Upper lobe of left lung (tissue), 6 donors: ENCODE measurements around the gene COL20A1. TPM values are rescaled to one million over a fixed set of nuclear protein-coding genes. Genes with fewer than 3 reads are reported as not detected.

Source experiments
- ATAC-seq, 2 donors: fragments of 200-7000 bp; cut with Tn5 transposase; one replicate each; pipeline ENCODE4 v1.9.1; 2022; ENCODE audit warnings: mild to moderate bottlenecking in 2 of 2, moderate library complexity in 2 of 2; ENCODE audit not compliant: low FRiP score in 2 of 2
- DNase-seq, 2 donors: peaks; one replicate each; pipeline ENCODE4 v3.0.0-alpha.2; 2019 to 2020
- H3K27ac ChIP-seq, 4 donors: fragments of 200-600 bp; sonication (generic); one replicate each; pipeline ENCODE4 v1.5.1; 2016 to 2019
- H3K27me3 ChIP-seq, 4 donors: fragments of 200-600 bp; sonication (generic); one replicate each; pipeline ENCODE4 v1.5.1; 2017 to 2019
- H3K36me3 ChIP-seq, 4 donors: fragments of 200-600 bp; sonication (generic); one replicate each; pipeline ENCODE4 v1.5.1; 2016 to 2019
- H3K4me1 ChIP-seq, 4 donors: fragments of 200-600 bp; sonication (generic); one replicate each; pipeline ENCODE4 v1.5.1; 2018 to 2019
- H3K4me3 ChIP-seq, 4 donors: fragments of 200-600 bp; sonication (generic); one replicate each; pipeline ENCODE4 v1.5.1; 2017 to 2019; ENCODE audit warnings: mild to moderate bottlenecking in 2 of 4, moderate library complexity in 1 of 4
- H3K9me3 ChIP-seq, 4 donors: fragments of 200-600 bp; sonication (generic); one replicate each; pipeline ENCODE4 v1.5.1; 2018 to 2019
- CTCF ChIP-seq, 6 experiments: fragments of 450-650 bp in 4 of 6; fragments of 200-600 bp in 2 of 6; sonication (generic) in 2 of 6; IDR thresholded peaks; one replicate each; pipeline ENCODE4 v1.5.1; 2016 to 2019; ENCODE audit warnings: antibody characterized with exemption in 6 of 6
- EP300 ChIP-seq, 4 donors: sonication (generic); formaldehyde crosslinking; IDR thresholded peaks; one replicate each; pipeline ENCODE4 v1.5.1; 2017; ENCODE audit warnings: antibody characterized with exemption in 4 of 4, control low read depth in 2 of 4
- POLR2A ChIP-seq, 4 donors: fragments of 450-650 bp; IDR thresholded peaks; one replicate each; pipeline ENCODE4 v1.5.1; 2016 to 2017; ENCODE audit warnings: antibody characterized with exemption in 4 of 4, mild to moderate bottlenecking in 2 of 4
- POLR2AphosphoS5 ChIP-seq, 2 donors: sonication (generic); formaldehyde crosslinking; IDR thresholded peaks; one replicate each; pipeline ENCODE4 v1.5.1; 2017; ENCODE audit warnings: antibody characterized with exemption in 2 of 2
- WGBS, 2 donors: methylation state at CpG; one replicate each; pipeline ENCODE4 v1.1.5; 2017 to 2018; 5-methylcytosine and 5-hydroxymethylcytosine counted together
- total RNA-seq, 6 donors: library from RNA; depleted of rRNA in 4 of 6; stranded (reverse); fragments of >200 nt in 4 of 6; gene quantifications; one replicate each; pipeline versions ENCODE4 v1.1.0 to v1.2.1, GENCODE V29; 2016 to 2021
- donor health status: DM: no; HTN: no; CAD: no; lungs with moderate emphysema.
- donor health status: DM: no; HTN: yes; CAD: no; lungs with severe emphysema.

The COL20A1 gene
- total RNA-seq, 6 donors from 2014 or later = 0.03 TPM; not detected in 5

- H3K4me1 ChIP-seq = no peaks in the 10 kb centered on the region
- ATAC-seq = no peak
- no peak overlapping the region for H3K27ac ChIP-seq
- H3K27me3 ChIP-seq = no peaks in the 10 kb centered on the region
- TF ChIP-seq CTCF (IDR thresholded peaks at IDR 0.05) = no peak
- TF ChIP-seq POLR2AphosphoS5 (IDR thresholded peaks at IDR 0.05) = no peak
- TF ChIP-seq EP300 (IDR thresholded peaks at IDR 0.05) = no peak
- TF ChIP-seq POLR2A (IDR thresholded peaks at IDR 0.05) = no peak
- WGBS, 2 donors = 89% methylated on average over 10 to 12 of the region's 12 CpGs
- no peaks in the 10 kb centered on the region for H3K36me3 ChIP-seq
- H3K9me3 ChIP-seq = no peaks in the 10 kb centered on the region
- H3K4me3 ChIP-seq = no peak overlapping the region
- DNase-seq = no peak
These were observed 58.3 kb downstream of the COL20A1 start for GRCh38 chr20:63351326-63351700.

GRCh38 chr20:63351811-63352591, 59.0 kb downstream of the COL20A1 start:
- 40 to 58% methylated on average over 14 to 25 of the region's 28 CpGs for WGBS, 2 donors
- H3K27ac ChIP-seq = no peak overlapping the region
- no peaks in the 10 kb centered on the region for H3K4me1 ChIP-seq
- no peak overlapping the region for H3K4me3 ChIP-seq
- no peaks in the 10 kb centered on the region for H3K27me3 ChIP-seq
- ATAC-seq = no peak
- DNase-seq = peak in 1 of 2 donors; percentile 59
- no peaks in the 10 kb centered on the region for H3K9me3 ChIP-seq
- no peaks in the 10 kb centered on the region for H3K36me3 ChIP-seq
- TF ChIP-seq POLR2AphosphoS5 (IDR thresholded peaks at IDR 0.05) (no peak), CTCF (IDR thresholded peaks at IDR 0.05) (no peak), EP300 (IDR thresholded peaks at IDR 0.05) (no peak), POLR2A (IDR thresholded peaks at IDR 0.05) (no peak)

GRCh38 chr20:63352811-63353221, 59.8 kb downstream of the COL20A1 start:
- WGBS, 2 donors = 71 to 75% methylated on average over 2 to 3 of the region's 12 CpGs

GRCh38 chr20:63354636-63355350, 61.8 kb downstream of the COL20A1 start:
- Histone ChIP-seq H3K27me3 (no peaks in the 10 kb centered on the region), H3K4me3 (no peak overlapping the region)
- no peak for ATAC-seq

More at GRCh38 chr20:63352811-63353221, 59.8 kb downstream of the COL20A1 start:
- Histone ChIP-seq H3K4me1 (no peaks in the 10 kb centered on the region), H3K27me3 (no peaks in the 10 kb centered on the region), H3K4me3 (no peak overlapping the region), H3K36me3 (no peaks in the 10 kb centered on the region), H3K27ac (no peak overlapping the region), H3K9me3 (no peaks in the 10 kb centered on the region)
- TF ChIP-seq EP300 (IDR thresholded peaks at IDR 0.05) = no peak
- DNase-seq (peak in 1 of 2 donors; percentile 65), ATAC-seq (no peak)

More at GRCh38 chr20:63354636-63355350, 61.8 kb downstream of the COL20A1 start:
- H3K27ac ChIP-seq = no peak overlapping the region
- WGBS, 2 donors = 82% methylated on average over 23 of the region's 25 CpGs; no CpG with 5 or more reads in 1 of the 2 donors
- H3K4me1 ChIP-seq = no peaks in the 10 kb centered on the region
- TF ChIP-seq POLR2A (IDR thresholded peaks at IDR 0.05) (no peak), CTCF (IDR thresholded peaks at IDR 0.05) (no peak), EP300 (IDR thresholded peaks at IDR 0.05) (no peak), POLR2AphosphoS5 (IDR thresholded peaks at IDR 0.05) (no peak)
- DNase-seq = peak in 1 of 2 donors; percentile 69
- no peaks in the 10 kb centered on the region for H3K9me3 ChIP-seq
- H3K36me3 ChIP-seq = no peaks in the 10 kb centered on the region
